HG03060 (cell line): ENCODE data around the gene TFCP2L1.
"Not testable (repeated sequence)": the region's sequence is repeated elsewhere in the genome, so short reads cannot be mapped to it uniquely, and the experiment has no call there.

Experiments used
- ATAC-seq: cut with Tn5 transposase; IDR thresholded peaks from one replicate; pipeline ENCODE4 v1.9.1; 2021; ENCODE audit warnings: low read depth, moderate number of reproducible peaks; ENCODE audit not compliant: unreplicated experiment

TFCP2L1 gene

GRCh38 chr2:121284463-121285449, at the start of gene TFCP2L1:
Gene TFCP2L1 (minus strand): TSS chr2:121285202. CDS start chr2:121285109, 93 bp downstream.
- no peak for ATAC-seq

- ATAC-seq: peak; percentile 67
These were observed 49.0 kb upstream of the TFCP2L1 start for GRCh38 chr2:121333834-121334558.

- ATAC-seq: no peak
These were observed 48.2 kb upstream of the TFCP2L1 start for GRCh38 chr2:121333231-121333630.

- ATAC-seq: not testable (repeated sequence)
These were observed 46.3 kb upstream of the TFCP2L1 start for GRCh38 chr2:121331324-121331723.

- ATAC-seq: no peak
These were observed 45.9 kb upstream of the TFCP2L1 start for GRCh38 chr2:121330921-121331320.

GRCh38 chr2:121329786-121330185, 44.8 kb upstream of the TFCP2L1 start:
- ATAC-seq: no peak

- ATAC-seq: no peak
These were observed 41.6 kb upstream of the TFCP2L1 start for GRCh38 chr2:121326628-121327027.

- no peak for ATAC-seq
These were observed 39.6 kb upstream of the TFCP2L1 start for GRCh38 chr2:121324601-121325000.

GRCh38 chr2:121321476-121321875, 36.5 kb upstream of the TFCP2L1 start:
- ATAC-seq: no peak

- ATAC-seq: no peak
These were observed 34.9 kb upstream of the TFCP2L1 start for GRCh38 chr2:121319941-121320340.

- ATAC-seq: no peak
These were observed 32.0 kb upstream of the TFCP2L1 start for GRCh38 chr2:121316986-121317385.

GRCh38 chr2:121313701-121314100, 28.7 kb upstream of the TFCP2L1 start:
- not testable (repeated sequence) for ATAC-seq

GRCh38 chr2:121309801-121310200, 24.8 kb upstream of the TFCP2L1 start:
- ATAC-seq: peak; percentile 88

GRCh38 chr2:121309323-121309722, 24.3 kb upstream of the TFCP2L1 start:
- no peak for ATAC-seq

- no peak for ATAC-seq
These were observed 22.0 kb upstream of the TFCP2L1 start for GRCh38 chr2:121307048-121307447.

- ATAC-seq: no peak
These were observed 19.9 kb upstream of the TFCP2L1 start for GRCh38 chr2:121304941-121305340.

GRCh38 chr2:121303531-121304263, 18.7 kb upstream of the TFCP2L1 start:
- no peak for ATAC-seq

GRCh38 chr2:121301190-121301589, 16.2 kb upstream of the TFCP2L1 start:
- ATAC-seq: not testable (repeated sequence)

GRCh38 chr2:121298476-121298875, 13.5 kb upstream of the TFCP2L1 start:
- ATAC-seq: no peak

- not testable (repeated sequence) for ATAC-seq
These were observed 12.9 kb upstream of the TFCP2L1 start for GRCh38 chr2:121297866-121298265.
